DND-41 (cell line): Measurements from ENCODE around the gene MALRD1.

Experiments
- ATAC-seq: fragments of 200-7000 bp; cut with Tn5 transposase; 3 replicates; pipeline ENCODE4 v1.9.1; 2021; ENCODE audit warnings: low read depth; ENCODE audit not compliant: insufficient read depth
- DNase-seq: peaks from one replicate; pipeline ENCODE4 v3.0.0-alpha.2; 2020
- H2AFZ ChIP-seq: 2 replicates; pipeline ENCODE4 v1.6.0; 2012; ENCODE audit warnings: low read depth, low read length
- H3K27ac ChIP-seq: 2 replicates; pipeline ENCODE4 v1.5.1; 2012; ENCODE audit warnings: low read length, inconsistent platforms
- H3K27me3 ChIP-seq: fragments of 200-600 bp; sonication (generic); 2 replicates; pipeline ENCODE4 v1.6.0; 2012; ENCODE audit warnings: low read length, mild to moderate bottlenecking, inconsistent platforms; ENCODE audit not compliant: insufficient read depth, poor library complexity
- H3K36me3 ChIP-seq: 2 replicates; pipeline ENCODE4 v1.5.1; 2012; ENCODE audit warnings: low read length, inconsistent platforms; ENCODE audit not compliant: insufficient read depth
- H3K4me1 ChIP-seq: 2 replicates; pipeline ENCODE4 v1.5.1; 2012; ENCODE audit warnings: mild to moderate bottlenecking, low read length; ENCODE audit not compliant: insufficient read depth
- H3K4me2 ChIP-seq: 2 replicates; pipeline ENCODE4 v1.6.0; 2012; ENCODE audit warnings: mild to moderate bottlenecking, moderate library complexity, low read length, inconsistent platforms; ENCODE audit not compliant: insufficient read depth
- H3K4me3 ChIP-seq, 2 experiments: fragments of 200-600 bp in 1 of 2; shearing (Covaris generic) in 1 of 2; 2 replicates each; pipeline ENCODE4 v1.5.1; 2012 to 2016; ENCODE audit warnings: inconsistent platforms in 2 of 2, low read length in 2 of 2, mild to moderate bottlenecking in 2 of 2, low read depth in 1 of 2, moderate library complexity in 1 of 2
- H3K79me2 ChIP-seq: 2 replicates; pipeline ENCODE4 v1.6.0; 2012; ENCODE audit warnings: low read length, inconsistent platforms; ENCODE audit not compliant: insufficient read depth
- H3K9ac ChIP-seq: 2 replicates; pipeline ENCODE4 v1.6.0; 2012; ENCODE audit warnings: low read depth, mild to moderate bottlenecking, inconsistent platforms, low read length, moderate library complexity
- H3K9me3 ChIP-seq: 2 replicates; pipeline ENCODE4 v1.5.1; 2012; ENCODE audit warnings: low read length, moderate library complexity, mild to moderate bottlenecking, inconsistent platforms; ENCODE audit not compliant: insufficient read depth, severe bottlenecking
- H4K20me1 ChIP-seq: 2 replicates; pipeline ENCODE4 v1.6.0; 2012; ENCODE audit warnings: low read length; ENCODE audit not compliant: insufficient read depth
- EZH2 ChIP-seq: IDR thresholded peaks from 3 replicates; pipeline ENCODE4 v1.6.1; 2012; ENCODE audit warnings: borderline replicate concordance, low read depth, mild to moderate bottlenecking, moderate library complexity, low read length, inconsistent platforms; ENCODE audit not compliant: severe bottlenecking
- TF ChIP-seq, protein P1 (sequence below): IDR thresholded peaks from 2 replicates; pipeline ENCODE4 v1.5.1; 2012; ENCODE audit warnings: borderline replicate concordance, low read length, moderate library complexity, mild to moderate bottlenecking; ENCODE audit not compliant: poor library complexity, severe bottlenecking; ENCODE audit errors: extremely low read depth

Gene MALRD1

DNA sequence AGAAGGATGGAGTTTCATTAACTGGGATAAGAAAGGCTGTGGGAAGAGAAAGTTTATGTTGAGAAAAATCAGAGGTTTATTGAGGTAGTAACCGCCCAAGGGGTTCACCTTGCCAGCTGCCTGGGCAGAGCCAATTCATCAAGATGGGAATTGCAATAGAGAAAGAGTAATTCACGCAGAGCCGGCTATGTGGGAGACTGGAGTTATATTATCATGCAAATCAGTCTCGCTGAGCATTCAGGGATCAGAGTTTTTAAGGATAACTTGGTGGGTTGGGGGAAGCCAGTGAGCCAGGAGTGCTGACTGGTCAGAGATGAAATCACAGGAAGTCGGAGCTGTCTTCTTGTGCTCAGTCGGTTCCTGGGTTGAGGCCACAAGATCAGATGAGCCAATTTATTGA is 70.6 kb downstream of the MALRD1 start:
- Histone ChIP-seq H3K27me3 (no peaks in the 10 kb centered on the region), H3K9ac (no peak overlapping the region), H3K4me1 (no peaks in the 10 kb centered on the region), H3K9me3 (no peaks in the 10 kb centered on the region), H3K79me2 (no peaks in the 10 kb centered on the region), H2AFZ (no peak overlapping the region), H3K36me3 (no peaks in the 10 kb centered on the region), H3K27ac (no peak overlapping the region), H4K20me1 (no peaks in the 10 kb centered on the region), H3K4me3 (no peak overlapping the region), H3K4me2 (no peak overlapping the region)
- TF ChIP-seq EZH2, result no peak
- no peak for ATAC-seq
- no peak for DNase-seq

DNA sequence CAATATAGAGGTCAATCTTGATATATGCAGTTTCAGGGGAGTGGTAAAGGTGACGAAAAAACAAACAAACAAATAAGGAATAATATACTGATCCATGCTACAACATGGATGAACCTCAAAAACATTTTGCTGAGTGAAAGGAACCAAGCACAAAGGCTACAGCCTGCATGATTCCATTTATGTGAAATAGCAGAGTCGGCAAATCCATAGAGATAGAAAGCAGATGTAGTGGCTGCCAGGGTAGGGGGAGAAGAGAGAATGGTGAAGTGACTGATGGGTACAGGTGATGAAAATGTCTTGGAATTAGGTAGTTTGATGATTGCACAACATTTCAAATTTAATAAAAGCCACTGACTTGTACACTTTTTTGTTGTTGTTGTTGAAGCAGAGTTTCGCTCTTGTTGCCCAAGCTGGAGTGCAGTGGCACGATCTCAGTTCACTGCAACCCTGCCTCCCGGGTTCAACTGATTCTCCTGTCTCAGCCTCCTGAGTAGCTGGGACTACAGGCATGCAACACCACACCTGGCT is 71.8 kb downstream of the MALRD1 start:
- Histone ChIP-seq H3K4me3 (no peak overlapping the region), H3K4me1 (no peaks in the 10 kb centered on the region), H2AFZ (no peak overlapping the region), H3K4me2 (no peak overlapping the region), H3K9me3 (no peaks in the 10 kb centered on the region), H3K27me3 (no peaks in the 10 kb centered on the region), H3K79me2 (no peaks in the 10 kb centered on the region), H3K9ac (no peak overlapping the region), H3K36me3 (no peaks in the 10 kb centered on the region), H4K20me1 (no peaks in the 10 kb centered on the region), H3K27ac (no peak overlapping the region)
- ATAC-seq (no peak), DNase-seq (no peak)
- TF ChIP-seq EZH2, result no peak
- TF ChIP-seq, protein P1, sequence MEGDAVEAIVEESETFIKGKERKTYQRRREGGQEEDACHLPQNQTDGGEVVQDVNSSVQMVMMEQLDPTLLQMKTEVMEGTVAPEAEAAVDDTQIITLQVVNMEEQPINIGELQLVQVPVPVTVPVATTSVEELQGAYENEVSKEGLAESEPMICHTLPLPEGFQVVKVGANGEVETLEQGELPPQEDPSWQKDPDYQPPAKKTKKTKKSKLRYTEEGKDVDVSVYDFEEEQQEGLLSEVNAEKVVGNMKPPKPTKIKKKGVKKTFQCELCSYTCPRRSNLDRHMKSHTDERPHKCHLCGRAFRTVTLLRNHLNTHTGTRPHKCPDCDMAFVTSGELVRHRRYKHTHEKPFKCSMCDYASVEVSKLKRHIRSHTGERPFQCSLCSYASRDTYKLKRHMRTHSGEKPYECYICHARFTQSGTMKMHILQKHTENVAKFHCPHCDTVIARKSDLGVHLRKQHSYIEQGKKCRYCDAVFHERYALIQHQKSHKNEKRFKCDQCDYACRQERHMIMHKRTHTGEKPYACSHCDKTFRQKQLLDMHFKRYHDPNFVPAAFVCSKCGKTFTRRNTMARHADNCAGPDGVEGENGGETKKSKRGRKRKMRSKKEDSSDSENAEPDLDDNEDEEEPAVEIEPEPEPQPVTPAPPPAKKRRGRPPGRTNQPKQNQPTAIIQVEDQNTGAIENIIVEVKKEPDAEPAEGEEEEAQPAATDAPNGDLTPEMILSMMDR, result no peak

GRCh38 chr10:19133992-19134391 is 85.4 kb downstream of the MALRD1 start:
- Histone ChIP-seq H3K79me2 (no peaks in the 10 kb centered on the region), H3K4me2 (no peak overlapping the region), H2AFZ (no peak overlapping the region), H3K9ac (no peak overlapping the region), H4K20me1 (no peaks in the 10 kb centered on the region), H3K9me3 (no peaks in the 10 kb centered on the region), H3K27ac (no peak overlapping the region), H3K4me1 (no peaks in the 10 kb centered on the region), H3K4me3 (no peak overlapping the region), H3K27me3 (no peaks in the 10 kb centered on the region), H3K36me3 (no peaks in the 10 kb centered on the region)
- no peak for TF ChIP-seq EZH2
- TF ChIP-seq, protein P1, result no peak
- no peak for ATAC-seq
- no peak for DNase-seq

DNA sequence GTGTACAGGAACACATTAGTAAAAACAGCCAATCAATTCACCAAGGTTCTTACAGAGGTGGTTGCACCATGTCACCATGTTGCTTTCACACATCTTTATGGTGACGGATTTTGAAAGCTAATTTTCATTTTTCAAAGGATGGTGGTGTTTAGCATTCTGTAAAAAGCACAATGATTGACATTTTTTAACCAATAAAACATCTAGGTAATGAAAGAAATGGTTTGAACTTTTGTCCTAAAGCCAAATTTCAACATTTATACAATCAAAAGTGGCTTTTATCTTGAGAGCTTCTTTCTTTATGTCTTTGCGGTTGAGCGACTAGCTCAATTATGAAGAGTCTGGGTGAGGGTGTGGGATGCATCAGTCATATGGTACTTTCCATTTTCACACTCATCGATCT is 94.4 kb downstream of the MALRD1 start:
- no peaks in the 10 kb centered on the region for H3K9me3 ChIP-seq
- H4K20me1 ChIP-seq, result no peaks in the 10 kb centered on the region
- no peak for TF ChIP-seq EZH2
- TF ChIP-seq, protein P1, result no peak
- no peaks in the 10 kb centered on the region for H3K4me1 ChIP-seq
- H3K4me3 ChIP-seq, result no peak overlapping the region
- H3K4me2 ChIP-seq, result no peak overlapping the region
- H3K27ac ChIP-seq, result no peak overlapping the region
- no peaks in the 10 kb centered on the region for H3K27me3 ChIP-seq
- ATAC-seq, result no peak
- H2AFZ ChIP-seq, result no peak overlapping the region
- no peaks in the 10 kb centered on the region for H3K36me3 ChIP-seq
- no peak overlapping the region for H3K9ac ChIP-seq
- H3K79me2 ChIP-seq, result no peaks in the 10 kb centered on the region
- DNase-seq, result no peak
